Activated T-helper 17 cell treated with anti-CD3 and anti-CD28 coated beads, Interleukin-2, amount 50 U/mL, for 72 hours (primary cell): Measurements from ENCODE around the gene TCF7L2. TPM values are rescaled to one million over a fixed set of nuclear protein-coding genes. Genes with fewer than 3 reads are reported as not detected.

ENCODE experiments used
- ATAC-seq: fragments of 150-1000 bp; cut with Tn5 transposase; replicated peaks from 2 replicates; pipeline ENCODE4 v1.10.0; 2021; ENCODE audit warnings: mild to moderate bottlenecking, moderate library complexity
- H3K27ac Mint-ChIP-seq: one replicate; pipeline ENCODE4 v1.8.0; 2022; ENCODE audit warnings: mixed read lengths
- H3K27me3 Mint-ChIP-seq: one replicate; pipeline ENCODE4 v1.8.0; 2022; ENCODE audit warnings: mixed read lengths
- H3K36me3 Mint-ChIP-seq: one replicate; pipeline ENCODE4 v1.8.0; 2022; ENCODE audit warnings: low read depth, mild to moderate bottlenecking, mixed read lengths
- H3K4me1 Mint-ChIP-seq: one replicate; pipeline ENCODE4 v1.8.0; 2022; ENCODE audit warnings: mixed read lengths
- H3K4me3 Mint-ChIP-seq: one replicate; pipeline ENCODE4 v1.8.0; 2022; ENCODE audit warnings: mild to moderate bottlenecking, mixed read lengths
- H3K9me3 Mint-ChIP-seq: one replicate; pipeline ENCODE4 v1.8.0; 2022; ENCODE audit warnings: mixed read lengths
- total RNA-seq, 2 donors: library from RNA; stranded (reverse); gene quantifications; one replicate each; pipeline ENCODE4 v1.2.3, GENCODE V29; 2022

Gene TCF7L2
- total RNA-seq, 2 donors from 2014 or later: 1.1 to 4.7 TPM

GRCh38 chr10:113041324-113041723, 91.3 kb downstream of the TCF7L2 start:
- no peaks in the 10 kb centered on the region for H3K9me3 Mint-ChIP-seq
- H3K27ac Mint-ChIP-seq: no peak overlapping the region
- no peak overlapping the region for H3K4me3 Mint-ChIP-seq
- no peak for ATAC-seq
- H3K27me3 Mint-ChIP-seq: peaks cover 9% of the 10 kb centered on the region
- no peaks in the 10 kb centered on the region for H3K4me1 Mint-ChIP-seq
- no peaks in the 10 kb centered on the region for H3K36me3 Mint-ChIP-seq

DNA sequence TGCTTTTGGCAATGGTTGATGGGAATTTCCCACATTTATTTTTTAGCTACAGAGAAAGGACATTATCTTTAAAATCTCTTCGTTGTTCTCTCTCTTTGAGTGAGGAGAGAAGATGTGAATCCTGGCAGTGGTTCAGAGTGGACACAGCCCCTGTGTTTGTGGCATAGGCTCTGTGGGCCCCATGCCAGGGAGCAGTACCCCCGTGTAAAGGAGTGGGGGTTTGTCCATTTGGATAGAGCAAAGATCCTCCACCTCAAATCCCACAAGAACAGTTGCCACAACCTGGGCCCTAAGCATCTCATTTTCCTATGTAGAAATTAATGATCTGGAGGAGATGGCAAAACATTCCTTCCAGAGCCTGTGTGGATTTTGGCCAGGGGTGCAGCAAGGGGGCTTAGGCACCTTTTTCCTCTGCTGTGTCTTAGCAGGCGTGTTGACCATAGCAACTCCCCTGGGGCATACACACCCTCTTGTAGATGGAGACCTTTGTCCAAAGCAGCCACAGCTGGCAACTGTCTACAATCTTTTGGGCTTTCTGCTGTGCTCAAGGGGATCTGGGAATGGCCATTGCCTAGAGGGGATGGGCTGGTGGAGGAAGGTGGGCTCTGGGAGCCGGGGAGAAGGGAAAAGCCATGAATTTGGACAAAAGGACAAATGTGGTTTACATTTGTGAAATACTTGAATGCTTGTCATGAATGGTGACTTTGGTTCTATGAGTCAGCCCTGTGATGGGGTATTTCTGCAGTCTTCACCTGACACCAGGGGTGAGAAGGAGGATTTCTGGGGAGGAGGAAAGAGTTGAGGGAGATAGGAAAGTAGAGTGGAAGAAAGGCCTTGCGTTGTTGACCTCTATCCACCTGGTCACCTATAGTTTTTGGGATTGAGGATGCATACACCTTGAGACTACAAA, 92.0 kb downstream of the TCF7L2 start:
- Mint-ChIP-seq H3K9me3 (no peaks in the 10 kb centered on the region), H3K4me3 (no peak overlapping the region), H3K27me3 (peaks cover 9% of the 10 kb centered on the region), H3K36me3 (no peaks in the 10 kb centered on the region), H3K4me1 (no peaks in the 10 kb centered on the region), H3K27ac (no peak overlapping the region)
- no peak for ATAC-seq

DNA sequence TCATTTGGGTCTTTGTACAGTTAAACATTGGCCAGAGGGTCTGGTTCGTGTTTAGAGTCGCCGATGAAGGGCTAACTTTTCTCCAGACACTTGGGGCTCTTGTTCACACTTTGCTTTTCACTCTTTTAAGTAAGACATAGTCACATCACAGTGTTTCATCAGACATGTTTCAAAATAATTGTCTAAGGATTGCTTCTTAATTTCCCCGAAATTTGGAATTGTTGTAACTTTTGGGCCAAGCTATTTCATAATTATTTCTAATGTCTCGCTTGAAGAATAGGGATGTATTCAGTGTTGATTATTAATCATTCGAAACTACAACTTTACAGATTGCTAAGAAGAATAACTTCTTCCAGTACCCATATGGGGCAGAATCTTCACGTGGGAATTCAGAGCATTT, 92.8 kb downstream of the TCF7L2 start:
- Mint-ChIP-seq H3K36me3 (no peaks in the 10 kb centered on the region), H3K27ac (no peak overlapping the region), H3K27me3 (peaks cover 9% of the 10 kb centered on the region), H3K4me1 (no peaks in the 10 kb centered on the region), H3K4me3 (no peak overlapping the region), H3K9me3 (no peaks in the 10 kb centered on the region)
- no peak for ATAC-seq

DNA sequence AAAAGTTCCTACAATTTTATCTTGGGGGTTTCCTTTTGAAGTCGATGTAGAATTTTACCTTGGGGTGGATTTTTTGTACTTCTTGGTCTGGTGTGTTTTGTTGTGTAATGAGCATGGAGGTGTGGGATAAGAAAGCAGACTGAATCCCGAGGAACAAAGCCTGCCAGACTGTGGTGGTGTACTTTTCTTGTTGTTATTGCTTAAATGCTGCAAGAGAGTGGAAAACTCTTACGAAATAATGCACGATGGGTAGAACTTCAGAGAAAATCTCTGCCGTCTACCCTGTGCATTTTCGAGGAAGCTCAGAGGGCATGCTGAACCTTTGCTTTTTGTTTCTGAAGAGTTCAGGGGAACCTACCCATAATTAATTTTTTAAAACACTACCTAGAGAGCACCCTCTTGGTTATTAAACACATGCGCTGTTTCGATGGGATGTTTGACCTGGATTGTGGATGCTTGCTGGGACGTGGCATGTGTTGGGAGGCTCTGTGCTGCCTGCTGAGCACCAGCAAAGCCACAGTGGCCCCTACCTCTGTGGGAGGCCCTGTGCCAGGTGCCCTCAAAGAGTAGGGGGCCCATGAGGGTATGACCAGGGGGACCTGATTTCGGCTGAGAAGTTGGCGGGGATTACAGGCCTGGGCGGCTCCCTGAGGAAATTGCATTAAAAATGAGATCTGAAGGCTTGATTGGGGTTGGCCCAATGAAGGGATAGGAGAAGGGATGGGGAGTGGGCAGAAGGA, 94.1 kb downstream of the TCF7L2 start:
- no peak overlapping the region for H3K27ac Mint-ChIP-seq
- no peaks in the 10 kb centered on the region for H3K36me3 Mint-ChIP-seq
- H3K9me3 Mint-ChIP-seq: no peaks in the 10 kb centered on the region
- H3K27me3 Mint-ChIP-seq: peaks cover 5% of the 10 kb centered on the region
- no peak overlapping the region for H3K4me3 Mint-ChIP-seq
- no peak for ATAC-seq
- no peaks in the 10 kb centered on the region for H3K4me1 Mint-ChIP-seq

GRCh38 chr10:113045147-113046055, 95.4 kb downstream of the TCF7L2 start:
- ATAC-seq: peak; percentile 31
- Mint-ChIP-seq H3K9me3 (no peaks in the 10 kb centered on the region), H3K27me3 (peaks cover 5% of the 10 kb centered on the region), H3K27ac (no peak overlapping the region), H3K4me1 (peaks cover 4% of the 10 kb centered on the region), H3K36me3 (no peaks in the 10 kb centered on the region), H3K4me3 (no peak overlapping the region)

DNA sequence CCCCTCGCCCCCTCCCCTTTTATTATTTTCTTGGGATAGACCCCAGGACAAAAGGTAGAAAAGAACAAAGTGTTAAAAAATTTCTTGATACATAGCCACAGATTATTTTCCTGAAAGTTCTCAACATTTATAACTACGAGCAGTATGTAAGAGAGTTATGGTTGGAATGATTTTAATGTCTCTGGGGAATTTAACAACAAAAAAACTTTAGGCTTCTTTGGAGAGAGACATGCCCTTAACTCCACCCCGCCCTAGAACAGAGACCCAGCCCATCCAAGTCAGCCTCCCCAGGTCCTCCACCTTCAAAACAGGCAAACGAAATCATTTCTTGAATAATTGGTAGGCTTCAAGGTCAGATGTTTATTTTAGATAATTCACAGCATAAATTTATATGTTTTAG, 97.1 kb downstream of the TCF7L2 start:
- H3K27ac Mint-ChIP-seq: no peak overlapping the region
- peaks cover 10% of the 10 kb centered on the region for H3K27me3 Mint-ChIP-seq
- no peaks in the 10 kb centered on the region for H3K9me3 Mint-ChIP-seq
- H3K36me3 Mint-ChIP-seq: no peaks in the 10 kb centered on the region
- peaks cover 16% of the 10 kb centered on the region for H3K4me1 Mint-ChIP-seq
- H3K4me3 Mint-ChIP-seq: no peak overlapping the region
- no peak for ATAC-seq

- Mint-ChIP-seq H3K4me1 (peaks cover 17% of the 10 kb centered on the region), H3K27me3 (peaks cover 8% of the 10 kb centered on the region), H3K27ac (no peak overlapping the region), H3K36me3 (no peaks in the 10 kb centered on the region), H3K9me3 (no peaks in the 10 kb centered on the region), H3K4me3 (no peak overlapping the region)
- no peak for ATAC-seq
Observed at GRCh38 chr10:113047605-113047962, 97.5 kb downstream of the TCF7L2 start.

GRCh38 chr10:113047963-113048781, 98.1 kb downstream of the TCF7L2 start:
- Mint-ChIP-seq H3K9me3 (no peaks in the 10 kb centered on the region), H3K36me3 (no peaks in the 10 kb centered on the region), H3K27ac (no peak overlapping the region), H3K4me1 (peaks cover 17% of the 10 kb centered on the region), H3K4me3 (no peak overlapping the region), H3K27me3 (peaks cover 12% of the 10 kb centered on the region)
- ATAC-seq: no peak

DNA sequence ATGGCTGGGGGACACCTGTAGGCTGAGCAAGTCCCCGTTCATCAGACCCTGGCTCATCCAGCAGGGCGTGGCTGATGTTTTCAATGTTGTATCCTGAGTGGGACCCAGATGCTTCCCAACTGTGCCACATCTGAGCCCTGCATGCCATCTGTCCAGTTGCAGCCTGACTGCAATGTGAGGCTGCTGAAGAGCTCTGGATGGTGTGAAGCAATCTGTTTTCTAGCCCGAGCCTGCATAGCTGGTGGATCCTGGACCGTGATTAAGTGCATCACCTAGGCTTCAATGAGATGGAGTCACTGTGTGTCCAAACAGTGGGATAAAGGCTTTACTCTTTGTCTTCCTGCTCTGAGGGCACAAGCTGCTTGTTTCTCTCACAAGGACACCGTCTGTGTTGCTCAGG, 99.8 kb downstream of the TCF7L2 start:
- no peak for ATAC-seq
- Mint-ChIP-seq H3K9me3 (no peaks in the 10 kb centered on the region), H3K36me3 (no peaks in the 10 kb centered on the region), H3K27me3 (peaks cover 12% of the 10 kb centered on the region), H3K4me1 (peaks cover 17% of the 10 kb centered on the region), H3K4me3 (no peak overlapping the region), H3K27ac (no peak overlapping the region)

GRCh38 chr10:113052076-113052830, 102.2 kb downstream of the TCF7L2 start:
- Mint-ChIP-seq H3K27ac (no peak overlapping the region), H3K4me3 (no peak overlapping the region), H3K9me3 (no peaks in the 10 kb centered on the region), H3K27me3 (peaks cover 12% of the 10 kb centered on the region), H3K36me3 (no peaks in the 10 kb centered on the region), H3K4me1 (peaks cover 17% of the 10 kb centered on the region)
- no peak for ATAC-seq

- Mint-ChIP-seq H3K4me1 (peaks cover 17% of the 10 kb centered on the region), H3K27me3 (peaks cover 12% of the 10 kb centered on the region), H3K4me3 (no peak overlapping the region), H3K9me3 (no peaks in the 10 kb centered on the region), H3K36me3 (no peaks in the 10 kb centered on the region), H3K27ac (no peak overlapping the region)
- ATAC-seq: no peak
Observed at GRCh38 chr10:113053091-113053490, 103.0 kb downstream of the TCF7L2 start.

DNA sequence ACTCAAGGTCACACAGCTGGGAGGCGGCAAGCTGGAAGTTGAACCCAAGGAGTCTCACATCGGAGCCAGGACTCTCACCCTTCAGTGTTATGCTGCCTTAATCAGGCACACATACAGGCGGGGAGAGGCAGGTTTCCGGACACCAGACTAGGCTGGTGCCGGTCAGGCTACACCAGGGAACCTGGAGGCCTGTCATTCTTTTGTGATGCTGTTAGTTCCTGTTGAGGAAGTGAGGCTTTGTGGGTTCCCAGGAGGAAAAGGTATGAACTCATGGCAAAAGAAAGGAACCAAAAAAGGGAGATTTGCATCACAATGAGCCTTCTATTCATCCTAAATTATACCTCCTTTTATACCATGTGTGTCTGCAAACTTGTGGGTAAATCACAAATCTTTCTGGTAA, 103.8 kb downstream of the TCF7L2 start:
- no peaks in the 10 kb centered on the region for H3K36me3 Mint-ChIP-seq
- no peak overlapping the region for H3K4me3 Mint-ChIP-seq
- H3K4me1 Mint-ChIP-seq: peaks cover 17% of the 10 kb centered on the region
- no peaks in the 10 kb centered on the region for H3K9me3 Mint-ChIP-seq
- no peak overlapping the region for H3K27ac Mint-ChIP-seq
- peaks cover 12% of the 10 kb centered on the region for H3K27me3 Mint-ChIP-seq
- no peak for ATAC-seq

DNA sequence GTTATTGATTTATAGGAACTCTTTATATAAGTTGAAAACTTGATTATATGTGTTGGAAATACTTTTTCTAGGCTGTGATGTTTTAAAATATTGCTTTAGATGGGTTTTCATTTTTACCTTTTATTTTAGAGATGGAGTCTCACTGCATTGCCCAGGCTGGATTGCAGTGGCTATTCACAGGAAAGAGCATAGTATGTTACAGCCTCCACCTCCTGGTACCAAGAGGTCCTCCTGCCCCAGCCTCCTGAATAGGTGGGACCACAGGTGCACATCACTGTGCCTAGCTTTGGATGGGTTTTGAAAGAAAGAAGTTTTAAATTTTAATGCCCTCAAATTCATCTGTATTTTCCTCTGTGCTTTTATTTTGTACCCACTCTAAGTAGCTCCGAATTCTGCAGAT, 105.4 kb downstream of the TCF7L2 start:
- H3K4me1 Mint-ChIP-seq: peaks cover 13% of the 10 kb centered on the region
- H3K9me3 Mint-ChIP-seq: no peaks in the 10 kb centered on the region
- no peaks in the 10 kb centered on the region for H3K36me3 Mint-ChIP-seq
- H3K27ac Mint-ChIP-seq: no peak overlapping the region
- ATAC-seq: no peak
- H3K4me3 Mint-ChIP-seq: no peak overlapping the region
- H3K27me3 Mint-ChIP-seq: peaks cover 12% of the 10 kb centered on the region
